Measurements from ENCODE around the gene EXT2. TPM values are rescaled to one million over a fixed set of nuclear protein-coding genes. Genes with fewer than 3 reads are reported as not detected.

The EXT2 gene
- total RNA-seq, 6 experiments from 2014 or later, result 105 to 130 (median 118) TPM

DNA sequence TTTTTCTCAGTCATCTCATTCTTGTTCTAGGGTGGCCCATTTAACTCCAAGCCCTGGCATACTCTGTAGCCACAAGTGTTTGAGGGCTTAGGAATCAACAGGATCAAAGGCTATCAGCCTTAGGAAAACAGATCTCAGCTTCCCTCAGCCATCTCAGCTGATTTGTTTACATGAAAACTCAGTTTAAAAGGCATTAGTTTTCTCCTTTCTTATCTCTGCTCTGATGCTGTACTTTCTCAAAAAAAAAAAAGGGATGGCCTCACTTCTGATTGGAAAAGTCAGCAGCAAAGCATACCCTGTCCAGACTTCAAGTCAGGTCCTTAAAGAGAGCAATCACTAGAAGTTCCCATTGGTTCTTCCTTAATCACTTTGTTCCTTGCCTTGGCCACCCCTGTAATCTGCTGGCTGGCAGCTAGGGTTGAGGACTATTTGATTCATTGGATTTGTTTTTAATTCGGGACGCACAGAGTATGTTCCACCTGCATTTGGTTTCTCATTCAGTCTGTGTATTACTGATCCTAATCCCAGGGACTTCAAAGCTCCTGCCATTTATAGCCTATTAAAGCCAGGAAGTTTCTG, 102.8 kb downstream of the EXT2 start:
- DNase-seq, result no peak
- Mint-ChIP-seq H3K36me3 (ENCODE audit: low read depth) (peaks cover 33% of the 10 kb centered on the region), H3K4me3 (no peak overlapping the region), H3K27me3 (ENCODE audit: insufficient read depth) (no peaks in the 10 kb centered on the region), H3K9me3 (peaks cover 8% of the 10 kb centered on the region; the same call in 1 of the 2 replicates), H3K27ac (no peak overlapping the region), H3K4me1 (ENCODE audit: low read depth) (peaks cover 5% of the 10 kb centered on the region; the same call in 1 of the 2 replicates)
- TF ChIP-seq, protein P1, sequence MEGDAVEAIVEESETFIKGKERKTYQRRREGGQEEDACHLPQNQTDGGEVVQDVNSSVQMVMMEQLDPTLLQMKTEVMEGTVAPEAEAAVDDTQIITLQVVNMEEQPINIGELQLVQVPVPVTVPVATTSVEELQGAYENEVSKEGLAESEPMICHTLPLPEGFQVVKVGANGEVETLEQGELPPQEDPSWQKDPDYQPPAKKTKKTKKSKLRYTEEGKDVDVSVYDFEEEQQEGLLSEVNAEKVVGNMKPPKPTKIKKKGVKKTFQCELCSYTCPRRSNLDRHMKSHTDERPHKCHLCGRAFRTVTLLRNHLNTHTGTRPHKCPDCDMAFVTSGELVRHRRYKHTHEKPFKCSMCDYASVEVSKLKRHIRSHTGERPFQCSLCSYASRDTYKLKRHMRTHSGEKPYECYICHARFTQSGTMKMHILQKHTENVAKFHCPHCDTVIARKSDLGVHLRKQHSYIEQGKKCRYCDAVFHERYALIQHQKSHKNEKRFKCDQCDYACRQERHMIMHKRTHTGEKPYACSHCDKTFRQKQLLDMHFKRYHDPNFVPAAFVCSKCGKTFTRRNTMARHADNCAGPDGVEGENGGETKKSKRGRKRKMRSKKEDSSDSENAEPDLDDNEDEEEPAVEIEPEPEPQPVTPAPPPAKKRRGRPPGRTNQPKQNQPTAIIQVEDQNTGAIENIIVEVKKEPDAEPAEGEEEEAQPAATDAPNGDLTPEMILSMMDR (IDR thresholded peaks at IDR 0.05), result no peak

DNA sequence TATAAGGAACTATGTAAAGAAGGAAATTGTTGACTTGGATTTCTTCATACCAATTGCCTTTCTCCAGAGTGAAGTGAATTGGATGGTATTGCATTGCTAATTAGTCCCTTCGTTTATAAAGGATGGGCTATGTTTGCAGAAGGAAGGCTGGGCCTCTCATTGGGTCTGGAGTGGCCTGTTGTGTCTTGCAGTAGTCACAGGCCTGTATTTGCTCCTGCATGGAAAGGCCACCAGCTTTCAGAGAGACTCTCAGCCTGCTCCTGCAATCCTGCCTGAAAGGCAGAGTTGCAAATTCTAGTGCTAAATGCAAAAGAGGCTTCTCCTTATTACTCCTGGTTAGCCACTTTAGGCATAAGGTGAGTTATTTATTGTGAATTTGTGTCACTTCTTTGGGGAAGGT, 103.8 kb downstream of the EXT2 start:
- H3K36me3 Mint-ChIP-seq (ENCODE audit: low read depth), result peaks cover 33% of the 10 kb centered on the region
- no peak for DNase-seq
- H3K27ac Mint-ChIP-seq, result no peak overlapping the region
- H3K9me3 Mint-ChIP-seq, result peaks cover 8% of the 10 kb centered on the region; the same call in 1 of the 2 replicates
- TF ChIP-seq, protein P1 (IDR thresholded peaks at IDR 0.05), result no peak
- H3K4me3 Mint-ChIP-seq, result no peak overlapping the region
- H3K27me3 Mint-ChIP-seq (ENCODE audit: insufficient read depth), result no peaks in the 10 kb centered on the region
- peaks cover 13% of the 10 kb centered on the region for H3K4me1 Mint-ChIP-seq (ENCODE audit: low read depth)

DNA sequence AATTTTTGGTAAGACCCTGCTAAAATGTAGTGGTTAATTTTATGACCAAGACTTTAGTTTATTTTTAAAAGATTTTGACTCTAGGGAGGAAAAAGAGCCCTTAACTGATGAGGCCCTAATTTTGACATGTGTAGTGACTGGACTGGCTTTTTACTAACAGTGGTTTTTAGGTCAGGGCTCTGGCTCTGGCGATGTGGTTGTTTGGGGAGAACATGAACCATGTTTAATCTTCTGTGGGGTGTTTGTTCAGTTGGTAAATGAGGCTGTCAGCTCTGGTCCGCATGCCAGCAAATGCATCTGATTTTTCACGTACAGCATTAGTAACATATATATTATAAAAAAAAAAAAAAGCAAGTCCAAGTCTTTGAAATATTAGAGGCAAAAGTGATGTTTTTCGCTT, 104.3 kb downstream of the EXT2 start:
- TF ChIP-seq, protein P1 (IDR thresholded peaks at IDR 0.05), result no peak
- Mint-ChIP-seq H3K27me3 (ENCODE audit: insufficient read depth) (no peaks in the 10 kb centered on the region), H3K9me3 (peaks cover 8% of the 10 kb centered on the region; the same call in 1 of the 2 replicates), H3K27ac (no peak overlapping the region), H3K36me3 (ENCODE audit: low read depth) (peaks cover 29% of the 10 kb centered on the region), H3K4me1 (ENCODE audit: low read depth) (peaks cover 13% of the 10 kb centered on the region), H3K4me3 (no peak overlapping the region)
- DNase-seq, result no peak

DNA sequence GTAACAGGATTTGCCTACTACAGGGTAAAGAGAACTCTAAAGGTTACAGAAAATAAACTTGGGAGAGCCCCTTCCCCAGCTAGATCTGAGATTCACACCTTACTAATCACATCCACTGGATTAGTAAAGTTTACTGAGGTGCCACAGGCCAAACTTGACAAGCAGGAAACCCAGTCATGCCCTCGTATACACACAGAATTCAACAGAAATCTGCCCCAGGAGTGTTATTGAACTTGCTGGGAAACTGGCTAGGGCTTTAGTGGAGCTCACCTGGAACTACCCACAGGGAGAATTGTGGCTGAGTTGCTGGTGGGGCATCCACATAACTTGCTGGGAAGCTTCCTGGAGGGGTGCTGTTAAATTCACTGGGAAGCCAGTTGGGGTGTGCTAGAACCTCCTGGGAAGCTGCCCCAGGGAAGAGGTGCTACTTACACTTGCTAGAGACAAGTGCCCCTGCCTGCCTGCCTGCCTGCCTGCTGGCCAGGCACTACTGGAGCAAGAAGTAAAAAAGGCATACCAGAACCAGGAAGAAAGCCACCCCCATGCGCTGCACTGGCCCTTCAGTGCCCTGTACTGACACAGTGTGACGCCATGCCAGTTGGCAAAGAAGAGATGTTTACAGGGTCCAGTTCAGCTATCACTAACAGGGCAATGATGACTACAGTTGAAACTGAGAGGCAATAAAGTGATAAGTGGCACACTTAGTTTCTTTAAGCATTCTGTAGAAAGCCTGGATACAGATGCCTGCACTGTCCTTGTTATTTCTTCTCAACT, 108.0 kb downstream of the EXT2 start:
- Mint-ChIP-seq H3K36me3 (ENCODE audit: low read depth) (peaks cover 2% of the 10 kb centered on the region), H3K27me3 (ENCODE audit: insufficient read depth) (no peaks in the 10 kb centered on the region), H3K4me1 (ENCODE audit: low read depth) (peaks cover 8% of the 10 kb centered on the region), H3K4me3 (no peak overlapping the region), H3K9me3 (no peaks in the 10 kb centered on the region), H3K27ac (no peak overlapping the region)
- DNase-seq, result no peak
- TF ChIP-seq, protein P1 (IDR thresholded peaks at IDR 0.05), result no peak

DNA sequence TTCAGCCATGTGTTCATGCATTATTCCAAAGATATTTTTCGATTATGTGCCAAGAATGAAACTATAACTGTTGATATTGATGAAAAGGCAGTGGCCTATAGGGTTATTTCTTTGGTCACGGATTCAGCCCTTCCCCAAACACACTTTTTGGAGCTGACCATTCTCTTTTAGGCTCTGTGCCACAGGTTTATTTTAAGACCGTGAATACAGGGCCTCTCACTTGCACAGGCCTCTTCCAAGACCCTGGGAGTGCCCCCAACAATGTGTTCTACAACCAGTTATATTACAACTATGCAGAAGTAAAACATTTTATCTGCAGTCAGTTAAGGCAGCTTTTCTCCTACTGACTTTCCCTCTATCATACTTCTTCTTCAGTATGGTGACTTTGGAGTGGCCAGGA, 109.9 kb downstream of the EXT2 start:
- Mint-ChIP-seq H3K9me3 (no peaks in the 10 kb centered on the region), H3K27me3 (ENCODE audit: insufficient read depth) (no peaks in the 10 kb centered on the region), H3K36me3 (ENCODE audit: low read depth) (peaks cover 6% of the 10 kb centered on the region; the same call in 1 of the 2 replicates), H3K4me3 (no peak overlapping the region), H3K27ac (no peak overlapping the region), H3K4me1 (ENCODE audit: low read depth) (peaks cover 23% of the 10 kb centered on the region)
- no peak for DNase-seq
- TF ChIP-seq, protein P1 (IDR thresholded peaks at IDR 0.05), result no peak

All from HFFc6 (cell line).